Measurements from ENCODE around the gene DCP1B.

DCP1B gene

GRCh38 chr12:1934068-1934467 is 70.2 kb downstream of the DCP1B start:
- DNase-seq = no peak

DNA sequence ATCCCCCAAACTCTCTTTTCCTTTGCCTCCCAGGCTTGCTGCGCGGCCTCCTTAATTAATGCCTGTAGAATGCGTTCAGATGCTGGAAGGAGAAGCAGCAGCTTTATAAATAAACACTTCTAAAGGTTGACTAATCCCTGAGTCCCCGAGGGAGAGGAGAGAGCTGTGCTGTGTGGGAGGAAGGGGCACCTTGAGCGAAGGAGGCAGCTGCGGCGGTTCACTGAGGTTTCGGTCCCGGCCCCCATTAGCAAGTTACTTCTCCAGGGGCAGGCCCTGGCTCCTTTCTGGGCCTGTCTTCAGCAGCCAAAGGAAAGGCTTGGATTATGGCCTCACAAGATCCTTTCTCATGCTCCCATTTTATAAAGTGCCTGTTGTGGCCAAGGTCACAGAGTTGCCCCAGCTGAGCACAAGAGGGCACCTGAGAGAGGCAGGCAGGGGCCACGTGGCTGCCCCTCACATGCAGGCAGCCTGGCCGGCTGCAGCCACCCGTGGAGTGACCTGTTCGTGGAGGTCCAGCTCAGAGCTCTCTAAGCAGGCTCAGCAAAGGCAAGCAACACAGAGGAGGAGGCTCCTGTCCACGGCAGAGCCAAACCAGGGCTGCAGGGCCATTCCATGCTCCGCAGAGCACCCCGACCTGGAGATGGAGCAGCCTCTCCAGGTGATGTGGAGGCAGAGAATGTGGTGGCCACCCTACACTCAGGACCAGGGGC is 70.8 kb downstream of the DCP1B start:
- peak; percentile 59 for DNase-seq

GRCh38 chr12:1932264-1932777 is 71.9 kb downstream of the DCP1B start:
- peak; percentile 97 for DNase-seq

- no peak for DNase-seq
Measured at GRCh38 chr12:1931642-1932041, 72.6 kb downstream of the DCP1B start.

- no peak for DNase-seq
Measured at GRCh38 chr12:1930803-1931597, 73.3 kb downstream of the DCP1B start.

GRCh38 chr12:1929985-1930802 is 74.1 kb downstream of the DCP1B start:
- no peak for DNase-seq

- no peak for DNase-seq
Measured at GRCh38 chr12:1929241-1929984, 74.8 kb downstream of the DCP1B start.

- no peak for DNase-seq
Measured at GRCh38 chr12:1928439-1929121, 75.7 kb downstream of the DCP1B start.

- DNase-seq = peak; percentile 96
Measured at GRCh38 chr12:1927751-1928351, 76.4 kb downstream of the DCP1B start.

- peak; percentile 15 for DNase-seq
Measured at GRCh38 chr12:1927051-1927680, 77.1 kb downstream of the DCP1B start.

DNA sequence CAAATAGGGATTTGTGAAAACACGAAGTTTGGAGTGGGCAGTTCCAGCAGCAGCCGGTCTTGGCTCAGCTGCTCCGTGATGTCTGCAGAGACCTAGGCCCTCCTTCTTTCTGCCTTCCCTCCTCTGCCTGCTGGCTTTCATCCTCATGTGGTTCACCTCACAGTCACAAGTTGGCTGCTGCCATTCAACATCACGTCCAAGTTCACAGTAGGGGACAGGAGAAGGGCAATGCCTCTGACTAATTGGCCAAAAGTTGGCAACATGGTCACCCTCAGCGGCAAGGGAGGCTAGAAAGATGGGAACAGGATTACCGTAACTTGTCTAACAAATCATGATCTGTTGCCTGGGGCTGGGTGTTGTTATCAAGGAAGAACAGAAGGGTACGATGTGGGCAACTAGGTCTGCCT is 78.0 kb downstream of the DCP1B start:
- DNase-seq = peak; percentile 99

DNA sequence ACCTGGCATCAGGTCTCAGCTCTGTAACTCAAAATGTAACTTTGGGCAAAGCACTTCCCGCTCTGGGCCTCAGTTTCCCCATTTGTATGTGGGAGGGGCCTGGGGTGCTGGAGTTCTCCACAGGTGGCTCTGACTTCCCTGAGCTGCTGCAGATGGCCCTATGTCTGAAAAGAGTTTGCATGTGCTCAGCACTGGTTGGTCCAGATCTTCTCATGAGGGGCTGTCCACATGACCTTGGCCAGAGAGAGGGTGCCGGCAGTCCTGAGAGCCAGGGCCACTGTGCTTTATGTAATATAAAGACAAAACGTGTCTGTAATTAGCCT is 78.6 kb downstream of the DCP1B start:
- no peak for DNase-seq

DNA sequence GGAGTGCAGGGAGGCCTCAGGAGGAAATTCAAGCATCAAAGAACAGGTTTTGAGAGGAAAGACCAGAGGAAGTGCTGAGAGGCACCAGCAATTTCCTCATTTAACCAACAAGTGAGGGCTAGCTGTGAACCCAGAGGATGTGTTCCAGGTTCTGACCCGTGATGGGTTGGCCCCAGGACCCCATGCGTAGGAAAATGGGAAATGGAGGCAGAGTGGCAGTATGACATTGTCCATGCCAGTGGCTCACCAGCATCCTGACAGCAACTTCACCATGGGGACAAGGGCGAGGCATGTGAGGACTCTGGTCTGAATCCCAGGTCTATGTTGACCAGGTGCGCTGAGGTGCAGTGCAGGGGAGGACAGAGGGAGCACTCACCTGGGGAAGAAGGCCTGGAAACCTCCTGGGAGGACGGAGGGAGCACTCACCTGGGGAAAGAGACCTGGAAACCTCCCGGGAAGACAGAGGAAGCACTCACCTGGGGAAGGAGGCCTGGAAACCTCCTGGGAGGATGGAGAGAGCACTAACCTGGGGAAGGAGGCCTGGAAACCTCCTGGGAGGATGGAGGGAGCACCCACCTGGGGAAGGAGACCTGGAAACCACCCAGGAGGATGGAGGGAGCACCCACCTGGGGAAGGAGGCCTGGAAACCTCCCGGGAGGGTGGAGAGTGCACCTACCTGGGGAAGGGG is 79.1 kb downstream of the DCP1B start:
- DNase-seq = no peak

DNA sequence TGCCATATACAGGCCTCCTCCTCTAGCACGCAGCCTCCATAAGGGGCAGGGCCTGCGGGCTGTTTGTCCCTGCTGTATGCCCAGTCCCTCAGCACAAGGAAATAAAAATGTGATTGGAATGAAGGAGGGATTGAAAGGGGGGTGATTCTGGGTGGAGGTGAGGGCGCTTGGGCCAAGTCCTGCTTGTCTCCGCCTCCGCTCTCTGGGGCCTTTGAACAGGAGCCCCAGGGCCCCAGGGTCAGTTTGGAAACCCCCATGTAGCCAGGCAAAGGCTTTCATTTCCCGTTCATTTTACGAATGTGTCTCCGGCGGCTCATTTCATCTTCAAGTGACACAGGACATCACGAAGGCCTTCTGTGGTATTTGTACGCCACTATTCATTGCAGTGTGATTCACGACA is 81.3 kb downstream of the DCP1B start:
- no peak for DNase-seq

DNA sequence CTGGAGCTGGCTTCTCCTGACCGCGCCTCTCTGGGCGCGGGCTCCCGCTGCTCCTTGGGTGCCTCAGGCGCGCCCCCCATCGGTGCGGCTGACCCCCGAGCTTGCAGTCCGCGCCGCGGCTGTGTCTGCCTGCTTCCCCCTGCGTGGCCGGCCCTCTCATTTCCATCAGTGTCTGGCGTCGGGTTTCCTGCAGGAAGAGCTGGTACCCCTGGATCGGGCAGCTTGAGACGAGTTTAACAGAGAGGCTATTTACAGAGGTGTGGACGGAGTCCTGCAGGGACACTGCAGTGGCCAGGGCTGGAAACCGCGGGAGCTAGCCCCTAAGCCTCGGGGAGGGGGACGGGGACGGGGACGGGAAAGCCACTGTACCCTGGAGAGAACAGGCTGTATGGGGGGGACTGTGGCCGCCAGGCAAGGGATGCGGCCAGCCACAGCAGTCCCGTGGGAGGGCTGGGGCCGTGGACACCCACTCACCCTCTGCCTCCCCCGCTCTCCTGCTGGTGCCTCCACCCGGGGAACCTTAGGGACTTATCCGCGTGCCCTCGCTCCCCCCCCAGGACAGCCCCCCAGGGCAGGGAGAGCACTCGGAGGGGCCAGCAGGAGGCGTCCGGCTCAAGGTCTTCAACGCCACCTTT is 82.1 kb downstream of the DCP1B start:
- DNase-seq = no peak

GRCh38 chr12:1920971-1921370 is 83.3 kb downstream of the DCP1B start:
- DNase-seq = no peak

DNA sequence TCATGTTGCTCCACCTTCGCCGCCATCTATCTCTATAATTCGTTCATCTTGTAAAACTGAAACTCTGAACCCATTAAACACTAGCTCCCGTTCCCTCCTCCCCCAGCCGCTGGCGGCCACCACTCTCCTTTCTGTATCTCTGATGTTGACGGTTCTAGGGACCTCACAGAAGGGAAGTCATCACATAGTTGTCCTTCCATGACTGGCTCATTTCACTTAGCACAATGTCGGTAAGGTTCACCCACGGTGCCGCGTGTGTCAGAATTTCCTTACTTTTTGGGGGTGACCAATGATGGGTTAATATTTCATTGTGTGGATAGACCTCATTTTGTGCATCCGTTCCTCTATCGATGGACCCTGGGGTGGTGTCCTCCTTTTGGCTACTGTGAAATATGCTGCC is 83.8 kb downstream of the DCP1B start:
- DNase-seq = no peak

- no peak for DNase-seq
Measured at GRCh38 chr12:1919763-1920162, 84.5 kb downstream of the DCP1B start.

DNA sequence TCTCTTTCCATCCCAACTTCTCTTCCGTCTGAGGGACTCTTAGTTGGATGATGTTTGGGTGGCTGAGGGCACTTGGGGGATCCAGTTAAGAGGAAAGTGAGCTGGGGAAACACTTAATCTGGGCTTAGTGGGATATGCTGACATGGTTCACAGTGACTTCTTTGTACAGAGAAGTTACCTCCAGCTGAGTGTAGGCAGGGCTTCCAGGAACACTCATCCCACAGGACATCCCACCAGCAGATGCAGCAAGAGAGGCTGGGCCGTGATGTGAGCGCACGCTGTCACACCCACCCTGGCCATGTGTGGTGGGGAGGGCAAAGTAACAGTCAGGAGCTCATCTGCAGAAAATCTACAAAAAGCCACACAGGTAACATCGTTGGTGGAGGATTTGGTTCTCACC is 85.0 kb downstream of the DCP1B start:
- DNase-seq = no peak

- DNase-seq = no peak
Measured at GRCh38 chr12:1918884-1919236, 85.4 kb downstream of the DCP1B start.

Measured in NCI-H446 treated with DMSO at 0.1 percent for 48 hours (cell line).